ENCODE measurements around the gene ACTN2. TPM values are rescaled to one million over a fixed set of nuclear protein-coding genes. Genes with fewer than 3 reads are reported as not detected.
A peak's percentile ranks its signal among the peaks of the same experiment; 100 is the strongest.

ACTN2 gene
- total RNA-seq, result 1 to 10 TPM in 1 of 2 donors, under 1 TPM in 1; 0.79 to 2.2 TPM
- polyA plus RNA-seq (2013, experiment 1 of 2), result 1.9 TPM
- polyA plus RNA-seq (2013, experiment 2 of 2), result 1.2 TPM
- long read RNA-seq, experiment 1, partial matches to known transcripts, result 1 of 1 reads
- long read RNA-seq, experiment 1, other reads (novel, unspliced or antisense), result 0 of 1 reads
- long read RNA-seq, experiment 2, result 0 reads
- long read RNA-seq, experiment 3, full-length matches to known transcripts, result 1 of 3 reads
- long read RNA-seq, experiment 3, partial matches to known transcripts, result 0 of 3 reads
- long read RNA-seq, experiment 3, other reads (novel, unspliced or antisense), result 2 of 3 reads
- long read RNA-seq, experiment 4, partial matches to known transcripts, result 0 of 2 reads
- long read RNA-seq, experiment 4, other reads (novel, unspliced or antisense), result 1 of 2 reads

- 8 to 49% methylated on average over 10 to 93 of the region's 93 CpGs for WGBS, 2 experiments (ENCODE audit: insufficient coverage in 1 of 2, insufficient read length in 1 of 2)
- H3K36me3 ChIP-seq (ENCODE audit: control insufficient read depth, insufficient read depth, low read length), result no peaks in the 10 kb centered on the region
- peaks cover 5% of the 10 kb centered on the region for H3K9me3 ChIP-seq (ENCODE audit: control insufficient read depth, low read length)
- Mint-ChIP-seq H3K4me1 (peaks cover 7% of the 10 kb centered on the region), H3K36me3 (ENCODE audit: low read depth) (no peaks in the 10 kb centered on the region), H3K27ac (no peak within 1 kb of the TSS), H3K4me3 (peak within 1 kb of the TSS; percentile 44), H3K9me3 (peaks cover 8% of the 10 kb centered on the region), H3K27me3 (ENCODE audit: insufficient read depth) (peaks cover 57% of the 10 kb centered on the region)
- H3K27ac ChIP-seq (ENCODE audit: low read depth, low read length), result no peak within 1 kb of the TSS
- peak; percentile 86 for DNase-seq
- H3K4me3 ChIP-seq (ENCODE audit: low read length), result peak within 1 kb of the TSS; percentile 71
- H3K27me3 ChIP-seq (ENCODE audit: control insufficient read depth, insufficient read depth, low read length, poor library complexity, severe bottlenecking), result peaks cover 48% of the 10 kb centered on the region
- H3K9ac ChIP-seq (ENCODE audit: extremely low read depth, low read length, poor library complexity, severe bottlenecking), result no peak within 1 kb of the TSS
- H3K4me1 ChIP-seq (ENCODE audit: control insufficient read depth, insufficient read depth, low read length), result no peaks in the 10 kb centered on the region
- no peak for TF ChIP-seq CTCF (conservative IDR thresholded peaks at IDR 0.05)
These were observed at the start of gene ACTN2 for GRCh38 chr1:236685917-236686814. Gene ACTN2, plus strand, starts transcription at chr1:236686499. Its CDS starts 175 bp downstream, at chr1:236686674.

- H3K4me1 Mint-ChIP-seq, result no peaks in the 10 kb centered on the region
- H3K36me3 Mint-ChIP-seq (ENCODE audit: low read depth), result no peaks in the 10 kb centered on the region
- DNase-seq, result no peak
- 92 to 94% methylated on average over 13 of the region's 13 CpGs for WGBS, 2 experiments (ENCODE audit: insufficient coverage in 1 of 2, insufficient read length in 1 of 2)
- Histone ChIP-seq H3K4me3 (ENCODE audit: low read length) (no peak overlapping the region), H3K27me3 (ENCODE audit: control insufficient read depth, insufficient read depth, low read length, poor library complexity, severe bottlenecking) (no peaks in the 10 kb centered on the region), H3K4me1 (ENCODE audit: control insufficient read depth, insufficient read depth, low read length) (no peaks in the 10 kb centered on the region), H3K36me3 (ENCODE audit: control insufficient read depth, insufficient read depth, low read length) (no peaks in the 10 kb centered on the region), H3K9me3 (ENCODE audit: control insufficient read depth, low read length) (no peaks in the 10 kb centered on the region), H3K9ac (ENCODE audit: extremely low read depth, low read length, poor library complexity, severe bottlenecking) (no peak overlapping the region), H3K27ac (ENCODE audit: low read depth, low read length) (no peak overlapping the region)
- no peak overlapping the region for H3K4me3 Mint-ChIP-seq
- TF ChIP-seq CTCF (conservative IDR thresholded peaks at IDR 0.05), result no peak
- no peaks in the 10 kb centered on the region for H3K9me3 Mint-ChIP-seq
- peaks cover 2% of the 10 kb centered on the region for H3K27me3 Mint-ChIP-seq (ENCODE audit: insufficient read depth)
- no peak overlapping the region for H3K27ac Mint-ChIP-seq
These were observed 47.4 kb upstream of the ACTN2 start for GRCh38 chr1:236638945-236639344.

- Mint-ChIP-seq H3K4me3 (no peak overlapping the region), H3K27ac (no peak overlapping the region), H3K9me3 (no peaks in the 10 kb centered on the region), H3K36me3 (ENCODE audit: low read depth) (no peaks in the 10 kb centered on the region), H3K27me3 (ENCODE audit: insufficient read depth) (peaks cover 2% of the 10 kb centered on the region), H3K4me1 (no peaks in the 10 kb centered on the region)
- Histone ChIP-seq H3K36me3 (ENCODE audit: control insufficient read depth, insufficient read depth, low read length) (no peaks in the 10 kb centered on the region), H3K27me3 (ENCODE audit: control insufficient read depth, insufficient read depth, low read length, poor library complexity, severe bottlenecking) (no peaks in the 10 kb centered on the region), H3K9ac (ENCODE audit: extremely low read depth, low read length, poor library complexity, severe bottlenecking) (no peak overlapping the region), H3K9me3 (ENCODE audit: control insufficient read depth, low read length) (no peaks in the 10 kb centered on the region), H3K4me3 (ENCODE audit: low read length) (no peak overlapping the region), H3K27ac (ENCODE audit: low read depth, low read length) (no peak overlapping the region), H3K4me1 (ENCODE audit: control insufficient read depth, insufficient read depth, low read length) (no peaks in the 10 kb centered on the region)
- WGBS, 2 experiments (ENCODE audit: insufficient coverage in 1 of 2, insufficient read length in 1 of 2), result 90 to 91% methylated on average over 4 of the region's 4 CpGs
- no peak for DNase-seq
- TF ChIP-seq CTCF (conservative IDR thresholded peaks at IDR 0.05), result no peak
These were observed 46.6 kb upstream of the ACTN2 start for GRCh38 chr1:236639686-236640085.
